Keratinocyte (primary cell): Measurements from ENCODE around the gene ING4.

Experiments
- CTCF ChIP-seq, 3 experiments: IDR thresholded peaks in 1 of 3; conservative IDR thresholded peaks in 1 of 3; optimal IDR thresholded peaks in 1 of 3; 2 replicates in 2 of 3; 3 replicates in 1 of 3; pipeline versions ENCODE3 to v1.5.1; 2011; ENCODE audit warnings: low read length in 3 of 3, mild to moderate bottlenecking in 3 of 3, moderate library complexity in 2 of 3, control low read depth in 1 of 3, inconsistent platforms in 1 of 3; ENCODE audit not compliant: insufficient read depth in 2 of 3; ENCODE audit errors: extremely low read depth in 1 of 3
- EZH2 ChIP-seq: IDR thresholded peaks from one replicate; pipeline ENCODE4 v1.6.1; 2012; ENCODE audit warnings: inconsistent platforms, mild to moderate bottlenecking, low read length, moderate library complexity

DNA sequence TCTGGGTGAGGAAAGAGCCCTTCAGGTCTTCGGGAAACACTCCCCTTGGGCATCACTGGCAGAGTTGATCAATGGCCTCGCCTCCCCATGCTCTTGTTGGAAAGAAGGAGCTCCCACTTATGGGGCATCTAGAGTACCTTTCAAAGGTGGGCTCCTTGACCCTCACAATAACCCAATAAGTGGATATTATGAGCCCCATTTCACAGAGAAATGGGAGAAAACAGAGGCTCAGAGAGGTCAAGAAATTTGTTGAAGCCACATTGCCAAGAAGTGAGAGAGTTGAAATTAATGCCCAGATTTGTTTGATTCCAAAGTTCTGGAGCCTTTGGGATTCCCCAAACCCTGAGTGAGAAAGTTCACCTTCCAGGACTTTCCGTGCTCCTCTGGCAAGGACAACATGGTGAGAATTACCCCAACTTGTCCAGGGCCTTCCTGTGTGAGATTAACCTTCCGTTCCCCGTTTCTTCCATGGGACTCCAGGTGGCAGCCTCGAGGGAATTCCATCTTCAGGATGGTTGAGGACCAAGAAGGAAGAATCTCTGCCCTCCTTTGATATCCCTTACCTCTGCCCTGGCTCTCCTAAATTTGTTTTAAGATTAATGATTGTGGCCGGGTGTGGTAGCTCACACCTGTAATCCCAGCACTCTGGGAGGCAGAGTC lies 48.3 kb downstream of the ING4 start:
- peak; percentile 14 to 53 (median 45) for TF ChIP-seq CTCF (optimal IDR thresholded peaks at IDR 0.05 in 1 of 3, IDR thresholded peaks at IDR 0.05 in 1 of 3, conservative IDR thresholded peaks at IDR 0.05 in 1 of 3; ENCODE audit: extremely low read depth in 1 of 3, insufficient read depth in 2 of 3, low read length in 3 of 3)
- TF ChIP-seq EZH2: no peak
